D721Med (cell line): ENCODE data around the gene MRPL20.

Source experiments
- DNase-seq: peaks from one replicate; pipeline ENCODE4 v3.0.0; 2011; ENCODE audit warnings: low spot score; ENCODE audit not compliant: insufficient read length
- FAIRE-seq: peaks from 2 replicates; lab custom pipeline; 2011; peaks lifted over from hg19 to GRCh38; lab: Jason Lieb, UNC
- CTCF ChIP-seq: IDR thresholded peaks from 2 replicates; pipeline ENCODE4 v1.5.1; 2012; ENCODE audit warnings: mild to moderate bottlenecking, control low read depth; ENCODE audit not compliant: insufficient read depth; ENCODE audit errors: missing control alignments

The MRPL20 gene

GRCh38 chr1:1397839-1398523 is 9.1 kb downstream of the MRPL20 start:
- FAIRE-seq (no peak), DNase-seq (no peak)
- TF ChIP-seq CTCF: no peak

GRCh38 chr1:1395166-1395565 is 11.9 kb downstream of the MRPL20 start:
- DNase-seq (no peak), FAIRE-seq (no peak)
- no peak for TF ChIP-seq CTCF

DNA sequence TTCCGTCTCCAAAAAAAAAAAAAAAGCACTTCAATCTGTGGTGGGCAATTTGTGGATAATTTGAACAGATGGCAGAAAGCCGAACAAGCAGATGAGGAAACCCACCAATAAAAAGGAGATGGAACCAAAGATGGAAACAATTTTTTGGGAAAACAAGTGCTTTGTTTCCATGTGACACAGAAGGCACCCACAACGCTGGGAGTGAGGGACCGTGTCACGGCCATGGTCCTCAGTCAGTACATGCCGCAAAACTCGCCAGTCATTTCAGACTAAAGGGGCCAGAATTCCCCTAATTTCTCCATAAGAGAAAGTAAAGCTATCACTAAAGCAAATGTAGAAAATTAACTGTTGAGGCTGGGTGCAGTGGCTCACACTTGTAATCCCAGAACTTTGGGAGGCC is 13.0 kb downstream of the MRPL20 start:
- no peak for FAIRE-seq
- DNase-seq: no peak
- TF ChIP-seq CTCF: no peak

DNA sequence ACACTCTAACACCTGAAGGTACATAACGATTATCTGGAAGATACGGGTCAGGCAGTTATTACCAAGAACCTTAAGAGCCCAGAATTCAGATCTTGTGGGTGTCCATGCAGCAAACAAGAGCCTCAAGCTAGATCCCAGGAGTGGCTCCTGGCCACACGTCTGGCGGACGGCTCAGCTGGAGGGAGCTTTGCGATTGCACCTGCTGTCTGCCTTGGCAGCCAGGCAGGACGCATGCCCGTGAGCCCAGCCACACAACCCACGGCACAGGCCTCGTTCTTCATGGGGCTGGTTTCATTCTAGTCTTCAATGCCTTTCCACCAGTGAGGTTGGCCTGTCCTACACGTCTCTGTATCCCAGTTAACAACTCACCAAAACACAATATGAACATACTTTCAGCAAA is 13.7 kb downstream of the MRPL20 start:
- no peak for DNase-seq
- TF ChIP-seq CTCF: no peak
- FAIRE-seq: no peak

DNA sequence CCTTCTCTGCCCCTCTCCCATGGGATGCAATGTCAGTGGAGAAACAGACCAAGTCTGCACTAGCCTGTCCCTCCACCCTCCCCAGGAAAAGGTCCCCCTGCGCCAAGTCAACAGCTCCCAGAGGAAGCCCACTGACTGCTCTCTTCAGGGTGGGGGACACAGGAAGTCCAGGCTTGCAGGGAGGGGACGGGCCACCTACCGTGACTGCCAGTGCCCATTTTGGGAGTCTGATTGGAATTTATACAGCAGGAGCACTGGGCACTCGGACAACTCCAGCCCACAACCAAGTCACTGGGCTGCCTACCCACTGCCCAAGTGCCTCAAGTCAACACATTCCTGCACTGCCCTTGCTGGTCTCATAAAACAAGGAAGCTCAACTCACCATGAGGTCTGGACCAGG is 14.1 kb downstream of the MRPL20 start:
- no peak for DNase-seq
- FAIRE-seq: no peak
- TF ChIP-seq CTCF: no peak

DNA sequence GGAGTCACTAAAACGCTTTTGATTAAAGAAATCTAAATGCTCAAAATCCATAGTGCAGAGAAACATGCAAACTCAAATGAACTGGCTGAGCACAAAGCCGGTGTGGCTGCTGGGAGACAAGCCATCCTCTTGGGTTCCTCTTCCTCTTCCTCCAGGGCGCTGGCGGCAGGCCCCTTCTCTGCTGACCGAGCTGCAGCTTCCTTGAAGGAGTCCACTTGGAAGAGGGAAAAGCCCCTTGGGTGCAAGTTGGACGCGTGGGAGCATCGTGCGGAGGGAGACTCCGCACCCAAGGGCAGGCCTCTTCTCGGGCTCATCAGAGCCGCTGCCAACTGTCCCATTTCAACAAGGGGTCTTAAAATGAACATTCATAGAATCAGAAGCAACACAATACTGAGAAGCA is 15.9 kb downstream of the MRPL20 start:
- FAIRE-seq: no peak
- TF ChIP-seq CTCF: no peak
- DNase-seq: no peak

- no peak for TF ChIP-seq CTCF
- DNase-seq (no peak), FAIRE-seq (no peak)
Measured at GRCh38 chr1:1390675-1391074, 16.4 kb downstream of the MRPL20 start.
